H9 (cell line): ENCODE data around the gene FETUB. TPM values are rescaled to one million over a fixed set of nuclear protein-coding genes. Genes with fewer than 3 reads are reported as not detected.

ENCODE experiments used
- DNase-seq: peaks from one replicate; pipeline ENCODE4 v3.0.0-alpha.2; 2017
- H2AFZ ChIP-seq: one replicate; pipeline ENCODE4 v1.6.1; 2013; ENCODE audit warnings: mild to moderate bottlenecking, low read length, control low read depth, moderate library complexity
- H2AK5ac ChIP-seq: 2 replicates; pipeline ENCODE4 v1.6.1; 2013; ENCODE audit warnings: low read length, control low read depth, mixed read lengths; ENCODE audit not compliant: insufficient read length
- H2BK120ac ChIP-seq: one replicate; pipeline ENCODE4 v1.6.1; 2013; ENCODE audit warnings: low read depth, mild to moderate bottlenecking, low read length, control low read depth, inconsistent platforms; ENCODE audit not compliant: poor library complexity, severe bottlenecking
- H2BK12ac ChIP-seq: 2 replicates; pipeline ENCODE4 v1.6.1; 2013; ENCODE audit warnings: low read length, control low read depth, mixed read lengths, low read depth; ENCODE audit not compliant: insufficient read length
- H2BK15ac ChIP-seq: 2 replicates; pipeline ENCODE4 v1.6.1; 2013; ENCODE audit warnings: low read depth, low read length, control low read depth
- H2BK20ac ChIP-seq: one replicate; pipeline ENCODE4 v1.6.1; 2013; ENCODE audit warnings: low read depth, mild to moderate bottlenecking, low read length, control low read depth, inconsistent platforms; ENCODE audit not compliant: poor library complexity, severe bottlenecking
- H2BK5ac ChIP-seq: 2 replicates; pipeline ENCODE4 v1.6.1; 2013; ENCODE audit warnings: low read length, control low read depth, mixed read lengths; ENCODE audit not compliant: insufficient read length
- H3K14ac ChIP-seq: 2 replicates; pipeline ENCODE4 v1.6.1; 2013; ENCODE audit warnings: low read length, control low read depth; ENCODE audit not compliant: insufficient read depth
- H3K18ac ChIP-seq: 2 replicates; pipeline ENCODE4 v1.6.1; 2013; ENCODE audit warnings: low read depth, mild to moderate bottlenecking, mixed read lengths, low read length, control low read depth; ENCODE audit not compliant: insufficient read length
- H3K23ac ChIP-seq: 2 replicates; pipeline ENCODE4 v1.6.1; 2013; ENCODE audit warnings: low read length, control low read depth, mixed read lengths, low read depth; ENCODE audit not compliant: insufficient read length
- H3K23me2 ChIP-seq: 2 replicates; pipeline ENCODE4 v1.6.1; 2013; ENCODE audit warnings: low read depth, mild to moderate bottlenecking, mixed read lengths, low read length, control low read depth; ENCODE audit not compliant: insufficient read length, poor library complexity, severe bottlenecking
- H3K27ac ChIP-seq: 2 replicates; pipeline ENCODE4 v1.5.1; 2013; ENCODE audit warnings: low read length, control low read depth, mixed read lengths, low read depth; ENCODE audit not compliant: insufficient read length
- H3K27me3 ChIP-seq: 2 replicates; pipeline ENCODE4 v1.6.1; 2013; ENCODE audit warnings: low read length, control low read depth, inconsistent platforms; ENCODE audit not compliant: insufficient read depth
- H3K4ac ChIP-seq: 2 replicates; pipeline ENCODE4 v1.6.1; 2013; ENCODE audit warnings: low read depth, mild to moderate bottlenecking, control low read depth, inconsistent platforms, low read length, moderate library complexity
- H3K4me1 ChIP-seq: 2 replicates; pipeline ENCODE4 v1.6.1; 2013; ENCODE audit warnings: low read length, control low read depth, inconsistent platforms; ENCODE audit not compliant: insufficient read depth
- H3K4me2 ChIP-seq: 2 replicates; pipeline ENCODE4 v1.6.1; 2013; ENCODE audit warnings: low read length, control low read depth, mixed read lengths; ENCODE audit not compliant: insufficient read length, insufficient read depth
- H3K56ac ChIP-seq: 2 replicates; pipeline ENCODE4 v1.6.1; 2013; ENCODE audit warnings: low read depth, mild to moderate bottlenecking, mixed read lengths, low read length, control low read depth; ENCODE audit not compliant: insufficient read length
- H3K79me1 ChIP-seq: 2 replicates; pipeline ENCODE4 v1.6.1; 2013; ENCODE audit warnings: low read depth, mild to moderate bottlenecking, moderate library complexity, low read length, control low read depth, inconsistent platforms; ENCODE audit not compliant: insufficient read depth, poor library complexity, severe bottlenecking
- H3K79me2 ChIP-seq: 2 replicates; pipeline ENCODE4 v1.6.1; 2013; ENCODE audit warnings: low read length, control low read depth, inconsistent platforms; ENCODE audit not compliant: insufficient read depth
- H3K9ac ChIP-seq: 2 replicates; pipeline ENCODE4 v1.6.1; 2013; ENCODE audit warnings: low read length, control low read depth, mixed read lengths; ENCODE audit not compliant: insufficient read length; ENCODE audit errors: extremely low read depth
- H3K9me3 ChIP-seq: one replicate; pipeline ENCODE4 v1.6.1; 2013; ENCODE audit warnings: low read depth, low read length, inconsistent platforms; ENCODE audit not compliant: control insufficient read depth
- H3T11ph ChIP-seq: one replicate; pipeline ENCODE4 v1.6.1; 2013; ENCODE audit warnings: mild to moderate bottlenecking, low read length, control low read depth, inconsistent platforms
- H4K20me1 ChIP-seq: one replicate; pipeline ENCODE4 v1.6.1; 2013; ENCODE audit not compliant: control insufficient read depth, insufficient read length, insufficient read depth
- H4K5ac ChIP-seq: 2 replicates; pipeline ENCODE4 v1.6.1; 2013; ENCODE audit warnings: low read depth, mild to moderate bottlenecking, mixed read lengths, low read length, control low read depth; ENCODE audit not compliant: insufficient read length
- H4K8ac ChIP-seq: replicated peaks from 2 replicates; pipeline ENCODE4 v1.6.1; 2013; ENCODE audit warnings: low read length, control low read depth, mixed read lengths, low read depth; ENCODE audit not compliant: insufficient read length
- H4K91ac ChIP-seq: 2 replicates; pipeline ENCODE4 v1.6.1; 2013; ENCODE audit warnings: low read depth, mild to moderate bottlenecking, moderate library complexity, mixed read lengths, low read length, control low read depth; ENCODE audit not compliant: insufficient read length
- H3K27ac Mint-ChIP-seq, 3 experiments: 2 replicates in 2 of 3; 3 replicates in 1 of 3; pipeline ENCODE4 v1.8.0; 2020 to 2021; ENCODE audit warnings: mixed read lengths in 3 of 3, mild to moderate bottlenecking in 1 of 3, moderate library complexity in 1 of 3
- H3K27me3 Mint-ChIP-seq: 2 replicates; pipeline ENCODE4 v1.8.0; 2021; ENCODE audit warnings: low read depth, mild to moderate bottlenecking, moderate library complexity, mixed read lengths
- H3K36me3 Mint-ChIP-seq, 3 experiments: 2 replicates in 2 of 3; 3 replicates in 1 of 3; pipeline ENCODE4 v1.8.0; 2020 to 2021; ENCODE audit warnings: low read depth in 3 of 3, mixed read lengths in 3 of 3; ENCODE audit not compliant: insufficient read depth in 1 of 3
- H3K4me1 Mint-ChIP-seq, 2 experiments: 2 replicates each; pipeline ENCODE4 v1.8.0; 2020; ENCODE audit warnings: mixed read lengths in 2 of 2
- H3K4me3 Mint-ChIP-seq, 2 experiments: 2 replicates in 1 of 2; 3 replicates in 1 of 2; pipeline ENCODE4 v1.8.0; 2020 to 2021; ENCODE audit warnings: mild to moderate bottlenecking in 2 of 2, mixed read lengths in 2 of 2, moderate library complexity in 1 of 2
- H3K9me3 Mint-ChIP-seq, 2 experiments: 2 replicates in 1 of 2; 3 replicates in 1 of 2; pipeline ENCODE4 v1.8.0; 2020; ENCODE audit warnings: mild to moderate bottlenecking in 2 of 2, mixed read lengths in 2 of 2, moderate library complexity in 1 of 2
- CTCF ChIP-seq: fragments of 200-600 bp; sonication (generic); conservative IDR thresholded peaks from 3 replicates; pipeline ENCODE4 v1.8.0; 2021; ENCODE audit warnings: antibody characterized with exemption, mild to moderate bottlenecking
- WGBS: extraction: QIAGEN DNeasy Blood & Tissue Kit; methylation state at CpG from one replicate; pipeline ENCODE4 v1.1.7; 2013; ENCODE audit warnings: missing lambda C conversion rate, low lambda C conversion rate, mixed read lengths; ENCODE audit not compliant: insufficient read length; ENCODE audit errors: extremely low coverage; 5-methylcytosine and 5-hydroxymethylcytosine counted together
- total RNA-seq: library from RNA; stranded (reverse); gene quantifications from 2 replicates; pipeline ENCODE4 v1.2.1, GENCODE V29; 2021

FETUB gene
- total RNA-seq, 1 experiment from 2014 or later: not detected

GRCh38 chr3:186619787-186620212, 20.4 kb upstream of the FETUB start:
- H4K91ac ChIP-seq: no peak overlapping the region
- Mint-ChIP-seq H3K9me3 (no peaks in the 10 kb centered on the region), H3K4me3 (no peak overlapping the region), H3K27me3 (peaks cover 27% of the 10 kb centered on the region), H3K4me1 (peaks cover 8 to 9% of the 10 kb centered on the region in 2 experiments), H3K27ac (no peak overlapping the region), H3K36me3 (no peaks in the 10 kb centered on the region)
- no peak overlapping the region for H2BK120ac ChIP-seq
- H2BK5ac ChIP-seq: no peak overlapping the region
- no peaks in the 10 kb centered on the region for H4K20me1 ChIP-seq
- no peak overlapping the region for H3K18ac ChIP-seq
- H4K8ac ChIP-seq: no peak overlapping the region
- H2BK12ac ChIP-seq: no peak overlapping the region
- WGBS: no CpG with 5 or more reads among the region's 5 CpGs
- no peak overlapping the region for H2AFZ ChIP-seq
- H3K9me3 ChIP-seq: no peaks in the 10 kb centered on the region
- H3K4me1 ChIP-seq: no peaks in the 10 kb centered on the region; the same call in 1 of the 2 replicates
- H3K23me2 ChIP-seq: no peaks in the 10 kb centered on the region
- no peak overlapping the region for H2BK20ac ChIP-seq
- no peak overlapping the region for H4K5ac ChIP-seq
- H3K27me3 ChIP-seq: no peaks in the 10 kb centered on the region
- no peak overlapping the region for H3K23ac ChIP-seq
- no peak overlapping the region for H3K56ac ChIP-seq
- no peak overlapping the region for H3K27ac ChIP-seq
- DNase-seq: no peak
- no peak overlapping the region for H3T11ph ChIP-seq
- H3K9ac ChIP-seq: no peak overlapping the region
- no peak for TF ChIP-seq CTCF
- no peak overlapping the region for H3K4ac ChIP-seq
- no peak overlapping the region for H2AK5ac ChIP-seq
- no peaks in the 10 kb centered on the region for H3K79me2 ChIP-seq
- H3K4me2 ChIP-seq: no peak overlapping the region
- no peak overlapping the region for H2BK15ac ChIP-seq
- H3K79me1 ChIP-seq: no peaks in the 10 kb centered on the region
- no peak overlapping the region for H3K14ac ChIP-seq
